HFF-Myc (cell line): ENCODE measurements around the gene ING5.

ENCODE experiments used
- DNase-seq: peaks from one replicate; pipeline ENCODE4 v3.0.0-alpha.2; 2011; ENCODE audit warnings: low read depth; ENCODE audit errors: extremely low read depth
- H3K4me3 ChIP-seq: replicated peaks from 2 replicates; pipeline ENCODE4 v1.5.1; 2011; ENCODE audit warnings: low read depth, mild to moderate bottlenecking, control low read depth, low read length
- TF ChIP-seq, protein P1 (sequence below): IDR thresholded peaks from 2 replicates; pipeline ENCODE4 v1.5.1; 2012; ENCODE audit warnings: mild to moderate bottlenecking, low read depth, low read length, control low read depth; ENCODE audit errors: missing control alignments

The ING5 gene

DNA sequence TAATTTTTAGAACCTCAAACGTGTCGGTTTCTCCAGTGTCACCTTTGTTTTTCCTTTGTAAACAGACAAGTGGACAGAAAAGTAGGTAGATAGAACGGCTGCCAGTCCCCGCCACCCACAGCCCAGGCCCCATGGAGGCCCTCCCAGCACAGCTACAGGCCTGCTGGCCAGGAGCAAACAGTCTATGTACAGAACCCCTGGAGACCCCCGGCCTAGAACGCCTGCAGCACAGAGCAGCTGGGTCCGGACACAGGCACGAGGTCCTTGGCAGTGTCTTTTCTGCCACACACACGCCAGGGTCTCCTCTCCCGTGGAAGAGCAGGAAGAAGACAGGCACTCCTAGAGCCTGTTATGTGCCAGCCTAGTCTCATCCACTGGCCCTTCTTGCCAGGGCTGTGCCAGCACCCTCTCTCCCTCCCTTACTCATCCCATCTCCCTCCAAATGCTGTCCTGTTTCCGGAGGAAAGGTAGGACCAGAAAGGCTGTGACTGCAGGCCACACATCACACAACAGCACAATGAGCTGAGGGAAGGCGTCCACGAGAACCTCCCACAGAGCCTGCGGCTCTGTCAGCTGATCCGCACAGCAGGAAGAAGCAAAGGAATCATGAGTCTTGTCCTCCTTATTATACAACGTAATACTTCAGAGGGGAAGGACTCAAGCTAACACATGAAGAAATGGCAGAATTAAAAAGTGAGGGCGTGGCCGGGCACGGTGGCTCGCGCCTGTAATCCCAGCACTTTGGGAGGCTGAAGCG is 22.9 kb upstream of the ING5 start:
- TF ChIP-seq, protein P1, sequence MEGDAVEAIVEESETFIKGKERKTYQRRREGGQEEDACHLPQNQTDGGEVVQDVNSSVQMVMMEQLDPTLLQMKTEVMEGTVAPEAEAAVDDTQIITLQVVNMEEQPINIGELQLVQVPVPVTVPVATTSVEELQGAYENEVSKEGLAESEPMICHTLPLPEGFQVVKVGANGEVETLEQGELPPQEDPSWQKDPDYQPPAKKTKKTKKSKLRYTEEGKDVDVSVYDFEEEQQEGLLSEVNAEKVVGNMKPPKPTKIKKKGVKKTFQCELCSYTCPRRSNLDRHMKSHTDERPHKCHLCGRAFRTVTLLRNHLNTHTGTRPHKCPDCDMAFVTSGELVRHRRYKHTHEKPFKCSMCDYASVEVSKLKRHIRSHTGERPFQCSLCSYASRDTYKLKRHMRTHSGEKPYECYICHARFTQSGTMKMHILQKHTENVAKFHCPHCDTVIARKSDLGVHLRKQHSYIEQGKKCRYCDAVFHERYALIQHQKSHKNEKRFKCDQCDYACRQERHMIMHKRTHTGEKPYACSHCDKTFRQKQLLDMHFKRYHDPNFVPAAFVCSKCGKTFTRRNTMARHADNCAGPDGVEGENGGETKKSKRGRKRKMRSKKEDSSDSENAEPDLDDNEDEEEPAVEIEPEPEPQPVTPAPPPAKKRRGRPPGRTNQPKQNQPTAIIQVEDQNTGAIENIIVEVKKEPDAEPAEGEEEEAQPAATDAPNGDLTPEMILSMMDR = no peak
- no peak for DNase-seq
- H3K4me3 ChIP-seq = no peak overlapping the region

DNA sequence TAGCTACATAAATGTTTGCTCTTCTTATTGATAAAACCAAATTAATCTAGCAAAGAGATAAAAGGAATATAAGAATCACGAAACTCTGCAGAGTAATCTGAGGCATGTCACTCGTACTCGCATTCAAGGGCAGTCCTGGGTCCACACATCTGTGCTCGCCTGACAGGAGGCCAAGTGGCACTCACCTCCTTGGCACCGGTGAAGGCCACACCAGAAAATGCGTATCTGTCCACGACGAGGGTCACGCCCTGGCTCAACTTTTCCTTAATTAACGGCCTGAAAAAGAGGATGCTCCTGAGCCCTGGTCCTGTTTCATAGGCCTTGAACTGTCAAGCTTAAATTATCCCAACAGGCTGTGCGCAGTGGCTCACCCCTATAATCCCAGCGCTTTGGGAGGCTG is 21.8 kb upstream of the ING5 start:
- no peak for DNase-seq
- H3K4me3 ChIP-seq = no peak overlapping the region
- TF ChIP-seq, protein P1 = no peak

DNA sequence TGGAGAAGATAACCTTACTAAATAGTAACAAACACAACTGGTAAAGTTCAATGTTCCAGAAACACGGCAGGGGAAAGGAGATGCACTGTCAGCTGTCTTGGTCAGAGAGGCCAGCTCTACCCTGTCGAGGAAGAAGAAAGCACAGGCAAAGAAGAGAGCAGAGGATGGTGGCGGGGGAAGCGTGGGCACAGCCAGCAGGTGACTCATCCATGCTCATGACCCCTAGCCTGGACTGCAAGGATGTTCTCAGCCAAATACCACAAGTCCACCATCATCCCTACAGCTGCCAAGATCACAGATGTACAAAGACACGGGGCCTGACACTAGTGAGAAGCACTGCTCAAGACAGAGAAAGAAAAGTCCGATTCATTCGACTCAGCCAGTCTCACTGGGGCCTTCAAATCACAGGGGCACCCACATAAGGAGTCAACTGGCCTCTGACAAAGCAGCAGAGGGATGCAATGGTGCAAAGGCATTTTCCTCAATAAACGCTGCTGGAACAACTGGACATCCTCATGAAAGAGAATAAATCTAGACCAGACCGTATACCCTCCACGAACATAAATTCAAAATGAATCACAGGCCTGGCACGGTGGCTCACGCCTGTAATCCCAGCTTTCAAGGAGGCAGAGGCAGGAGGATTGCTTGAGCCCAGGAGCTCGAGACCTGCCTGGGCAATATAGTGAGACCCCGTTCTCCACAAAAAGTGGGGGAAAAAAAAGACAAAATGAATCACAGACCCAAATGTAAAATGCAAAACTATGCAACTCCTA is 20.8 kb upstream of the ING5 start:
- H3K4me3 ChIP-seq = no peak overlapping the region
- DNase-seq = peak; percentile 82

DNA sequence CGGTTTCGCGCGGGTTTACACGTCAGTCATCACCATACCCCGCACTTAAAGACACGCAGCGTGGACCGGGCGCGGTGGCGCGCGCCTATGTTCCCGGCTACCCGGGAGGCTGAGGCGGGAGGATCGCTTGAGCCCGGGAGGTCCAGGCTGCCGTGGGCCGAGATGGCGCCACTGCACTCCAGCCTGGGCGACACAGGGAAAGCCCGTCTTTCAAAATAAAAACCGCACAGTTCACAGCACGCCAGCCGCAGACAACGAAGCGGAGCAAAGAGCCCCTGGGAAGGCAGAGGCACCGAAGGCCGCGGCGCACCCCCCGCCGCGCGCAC is 15.6 kb upstream of the ING5 start:
- peak overlapping the region; percentile 97 for H3K4me3 ChIP-seq
- TF ChIP-seq, protein P1 = no peak
- DNase-seq = no peak

More for the DNA sequence above, 20.8 kb upstream of the ING5 start:
- TF ChIP-seq, protein P1 = no peak

DNA sequence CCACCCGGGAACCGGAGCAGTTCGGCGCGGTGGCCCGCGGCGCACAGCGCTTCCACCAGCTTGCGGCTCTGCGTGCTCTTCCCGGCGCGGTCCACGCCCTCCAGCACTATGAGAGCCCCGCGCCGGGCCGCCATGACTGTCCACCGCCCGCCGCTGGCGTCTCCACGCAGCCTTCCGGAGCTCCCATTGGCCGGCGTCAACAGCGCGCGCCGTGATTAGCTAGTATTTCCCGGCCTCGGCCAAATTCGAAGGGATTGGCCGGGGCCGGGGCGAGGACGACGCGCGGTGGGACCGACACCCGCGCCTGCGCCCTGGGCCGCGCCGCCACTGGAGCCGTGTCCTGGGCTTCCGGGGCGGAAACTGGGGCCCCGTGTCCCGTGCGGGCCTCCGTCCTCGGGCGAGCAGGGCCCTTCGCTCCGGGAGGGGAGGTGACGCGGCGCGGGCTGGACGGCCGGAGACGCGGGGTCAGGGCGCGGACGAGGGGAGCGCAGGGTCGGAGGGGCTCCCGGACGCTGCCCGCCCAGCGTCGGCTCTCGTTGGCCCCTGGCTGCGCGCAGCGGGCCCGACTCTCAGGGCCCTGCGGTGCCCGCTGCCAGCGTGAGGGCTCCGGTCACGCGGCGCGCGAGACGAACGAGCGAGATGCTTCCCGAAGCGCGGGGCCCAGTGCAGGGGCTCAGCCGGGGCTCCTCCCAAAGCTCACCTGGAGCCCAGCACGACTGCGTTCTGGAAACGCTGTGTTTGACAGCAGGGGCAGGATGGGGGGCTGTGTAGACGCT is 15.0 kb upstream of the ING5 start, which contains the start of gene DTYMK:
TSS of gene DTYMK (minus strand) at position 166 of the 776 bp plus-strand sequence. CDS start at position 134, 32 bp downstream.
- peak; percentile 65 for DNase-seq
- peak within 1 kb of the TSS; percentile 97 for H3K4me3 ChIP-seq
- TF ChIP-seq, protein P1 = no peak

DNA sequence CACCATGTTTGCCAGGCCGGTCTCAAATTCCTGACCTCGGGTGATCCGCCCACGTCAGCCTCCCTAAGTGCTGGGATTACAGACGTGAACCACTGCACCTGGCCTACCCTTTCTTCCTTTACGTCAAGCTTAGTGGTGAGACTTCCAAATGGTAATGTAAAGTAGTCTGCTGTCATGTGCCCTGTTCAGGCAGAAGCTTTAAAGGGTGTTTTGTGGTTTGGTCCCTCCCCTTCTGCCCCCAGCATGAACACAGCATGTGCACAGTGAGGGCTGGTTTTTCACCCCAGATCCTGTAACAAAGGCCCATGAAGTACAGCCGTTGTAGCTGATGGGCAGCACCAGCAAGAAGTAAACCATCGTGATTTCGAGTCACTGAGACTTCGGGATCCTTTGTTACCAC is 12.5 kb upstream of the ING5 start:
- no peak overlapping the region for H3K4me3 ChIP-seq

More for the DNA sequence above, 12.5 kb upstream of the ING5 start:
- TF ChIP-seq, protein P1 = no peak
- no peak for DNase-seq
